ENCODE data around the gene ANKRD65. TPM values are rescaled to one million over a fixed set of nuclear protein-coding genes. Genes with fewer than 3 reads are reported as not detected.
"Not testable (repeated sequence)": the region's sequence is repeated elsewhere in the genome, so short reads cannot be mapped to it uniquely, and the experiment has no call there.

The ANKRD65 gene
- total RNA-seq, 1 experiment from 2014 or later, result 0.54 TPM

GRCh38 chr1:1446631-1447030, 25.6 kb upstream of the ANKRD65 start:
- in situ Hi-C loops (cut with HindIII; ENCODE audit: low sequenced_read_pairs); DNase-seq (ENCODE audit: low spot score): not testable (repeated sequence)

GRCh38 chr1:1442069-1442770, 21.1 kb upstream of the ANKRD65 start:
- DNase-seq (ENCODE audit: low spot score), result no peak
- in situ Hi-C loops (cut with HindIII; ENCODE audit: low sequenced_read_pairs), result no loop called here

- no peak for DNase-seq (ENCODE audit: low spot score)
- in situ Hi-C loops (cut with HindIII; ENCODE audit: low sequenced_read_pairs), result no loop called here
Measured at GRCh38 chr1:1441002-1441888, 20.2 kb upstream of the ANKRD65 start.

GRCh38 chr1:1440262-1441001, 19.4 kb upstream of the ANKRD65 start:
- in situ Hi-C loops (cut with HindIII; ENCODE audit: low sequenced_read_pairs), result no loop called here
- DNase-seq (ENCODE audit: low spot score), result no peak

GRCh38 chr1:1439546-1440261, 18.6 kb upstream of the ANKRD65 start:
- in situ Hi-C loops (cut with HindIII; ENCODE audit: low sequenced_read_pairs), result loop anchor here (10.0 kb wide), 1 partner anchor 65 kb away; the partner anchor contains the start of gene AURKAIP1
- no peak for DNase-seq (ENCODE audit: low spot score)

- in situ Hi-C loops (cut with HindIII; ENCODE audit: low sequenced_read_pairs), result loop anchor here (10.0 kb wide), 1 partner anchor 64 kb away; the partner anchor contains the start of gene AURKAIP1
- no peak for DNase-seq (ENCODE audit: low spot score)
Measured at GRCh38 chr1:1438531-1439381, 17.7 kb upstream of the ANKRD65 start.

- in situ Hi-C loops (cut with HindIII; ENCODE audit: low sequenced_read_pairs), result loop anchor here (10.0 kb wide), 1 partner anchor 63 kb away; the partner anchor contains the start of gene AURKAIP1
- DNase-seq (ENCODE audit: low spot score), result no peak
Measured at GRCh38 chr1:1437904-1438376, 16.9 kb upstream of the ANKRD65 start.

- in situ Hi-C loops (cut with HindIII; ENCODE audit: low sequenced_read_pairs), result loop anchor here (10.0 kb wide), 1 partner anchor 62 kb away; the partner anchor contains the start of gene AURKAIP1
- no peak for DNase-seq (ENCODE audit: low spot score)
Measured at GRCh38 chr1:1437033-1437903, 16.2 kb upstream of the ANKRD65 start.

GRCh38 chr1:1436630-1437032, 15.6 kb upstream of the ANKRD65 start:
- in situ Hi-C loops (cut with HindIII; ENCODE audit: low sequenced_read_pairs), result loop anchor here (10.0 kb wide), 1 partner anchor 62 kb away; the partner anchor contains the start of gene AURKAIP1
- DNase-seq (ENCODE audit: low spot score), result no peak

- no peak for DNase-seq (ENCODE audit: low spot score)
Measured at GRCh38 chr1:1435911-1436629, 15.0 kb upstream of the ANKRD65 start.

GRCh38 chr1:1435106-1435903, 14.2 kb upstream of the ANKRD65 start, which contains the start of gene VWA1:
Gene VWA1, plus strand, starts transcription at chr1:1435690. Its CDS starts 59 bp downstream, at chr1:1435749.
- in situ Hi-C loops (cut with HindIII; ENCODE audit: low sequenced_read_pairs), result loop anchor here (10.0 kb wide), 1 partner anchor 61 kb away; the partner anchor contains the start of gene AURKAIP1
- DNase-seq (ENCODE audit: low spot score), result no peak

More at GRCh38 chr1:1435911-1436629, 15.0 kb upstream of the ANKRD65 start:
- in situ Hi-C loops (cut with HindIII; ENCODE audit: low sequenced_read_pairs), result loop anchor here (10.0 kb wide), 1 partner anchor 61 kb away; the partner anchor contains the start of gene AURKAIP1

GRCh38 chr1:1434824-1435105, 13.7 kb upstream of the ANKRD65 start:
- in situ Hi-C loops (cut with HindIII; ENCODE audit: low sequenced_read_pairs), result loop anchor here (10.0 kb wide), 1 partner anchor 60 kb away; the partner anchor contains the start of gene AURKAIP1

GRCh38 chr1:1434131-1434823, 13.2 kb upstream of the ANKRD65 start:
- DNase-seq (ENCODE audit: low spot score), result no peak
- in situ Hi-C loops (cut with HindIII; ENCODE audit: low sequenced_read_pairs), result loop anchor here (10.0 kb wide), 1 partner anchor 59 kb away; the partner anchor contains the start of gene AURKAIP1

More at GRCh38 chr1:1434824-1435105, 13.7 kb upstream of the ANKRD65 start:
- no peak for DNase-seq (ENCODE audit: low spot score)

GRCh38 chr1:1433804-1434130, 12.7 kb upstream of the ANKRD65 start:
- DNase-seq (ENCODE audit: low spot score), result no peak
- in situ Hi-C loops (cut with HindIII; ENCODE audit: low sequenced_read_pairs), result loop anchor here (10.0 kb wide), 1 partner anchor 59 kb away; the partner anchor contains the start of gene AURKAIP1
